Thyroid gland (tissue), 4 donors: ENCODE measurements around the gene EFNA3.

Experiments used
- CTCF ChIP-seq, 6 experiments: fragments of 200-600 bp in 3 of 6; fragments of 450-650 bp in 3 of 6; sonication (generic) in 3 of 6; IDR thresholded peaks; one replicate each; pipeline ENCODE4 v1.5.1; 2016 to 2019; ENCODE audit warnings: antibody characterized with exemption in 6 of 6, mild to moderate bottlenecking in 2 of 6, inconsistent platforms in 1 of 6, moderate library complexity in 1 of 6
- POLR2A ChIP-seq, 2 donors: fragments of 450-650 bp; IDR thresholded peaks; one replicate each; pipeline ENCODE4 v1.6.1; 2017; ENCODE audit warnings: antibody characterized with exemption in 2 of 2, mild to moderate bottlenecking in 2 of 2, moderate library complexity in 1 of 2

DNA sequence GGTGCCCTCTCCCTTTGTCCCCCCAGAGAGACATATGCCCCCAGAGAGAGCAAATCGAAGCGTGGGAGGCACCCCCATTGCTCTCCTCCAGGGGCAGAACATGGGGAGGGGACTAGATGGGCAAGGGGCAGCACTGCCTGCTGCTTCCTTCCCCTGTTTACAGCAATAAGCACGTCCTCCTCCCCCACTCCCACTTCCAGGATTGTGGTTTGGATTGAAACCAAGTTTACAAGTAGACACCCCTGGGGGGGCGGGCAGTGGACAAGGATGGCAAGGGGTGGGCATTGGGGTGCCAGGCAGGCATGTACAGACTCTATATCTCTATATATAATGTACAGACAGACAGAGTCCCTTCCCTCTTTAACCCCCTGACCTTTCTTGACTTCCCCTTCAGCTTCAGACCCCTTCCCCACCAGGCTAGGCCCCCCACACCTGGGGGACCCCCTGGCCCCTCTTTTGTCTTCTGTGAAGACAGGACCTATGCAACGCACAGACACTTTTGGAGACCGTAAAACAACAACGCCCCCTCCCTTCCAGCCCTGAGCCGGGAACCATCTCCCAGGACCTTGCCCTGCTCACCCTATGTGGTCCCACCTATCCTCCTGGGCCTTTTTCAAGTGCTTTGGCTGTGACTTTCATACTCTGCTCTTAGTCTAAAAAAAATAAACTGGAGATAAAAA, 8.4 kb downstream of the EFNA3 start:
- TF ChIP-seq CTCF (IDR thresholded peaks at IDR 0.05) = no peak
- TF ChIP-seq POLR2A (IDR thresholded peaks at IDR 0.05) = no peak
